CD4-positive, alpha-beta memory T cell (primary cell): ENCODE data around the gene KIF5A. TPM values are rescaled to one million over a fixed set of nuclear protein-coding genes. Genes with fewer than 3 reads are reported as not detected.
A peak's percentile ranks its signal among the peaks of the same experiment; 100 is the strongest.
"Not testable (repeated sequence)": the region's sequence is repeated elsewhere in the genome, so short reads cannot be mapped to it uniquely, and the experiment has no call there.

Source experiments
- CTCF ChIA-PET: fragments of 350-600 bp; sonication (Branson Sonifier 250); formaldehyde crosslinking; loops from one replicate; lab custom pipeline; 2021; ENCODE audit warnings: inconsistent platforms; ENCODE audit not compliant: partially characterized antibody; lab: Charles Lee
- POLR2A ChIA-PET: fragments of 350-600 bp; sonication (Branson Sonifier 250); formaldehyde crosslinking; loops from one replicate; lab custom pipeline; 2021; ENCODE audit not compliant: partially characterized antibody; lab: Charles Lee
- DNase-seq, 5 donors: peaks; one replicate each; pipeline versions ENCODE4 v3.0.0 to v3.0.0-alpha.2; 2020 to 2022; ENCODE audit warnings: mixed read lengths in 1 of 5
- H3K27ac ChIP-seq: one replicate; pipeline ENCODE4 v1.7.0; 2013; ENCODE audit warnings: low read depth, low read length
- H3K27me3 ChIP-seq: 2 replicates; pipeline ENCODE4 v1.7.0; 2013; ENCODE audit warnings: mild to moderate bottlenecking, low read length, moderate library complexity; ENCODE audit not compliant: insufficient read depth
- H3K36me3 ChIP-seq: 2 replicates; pipeline ENCODE4 v1.7.0; 2013; ENCODE audit warnings: mild to moderate bottlenecking, low read length, moderate library complexity; ENCODE audit not compliant: insufficient read depth
- H3K4me1 ChIP-seq: 2 replicates; pipeline ENCODE4 v1.7.0; 2013; ENCODE audit warnings: mild to moderate bottlenecking, low read length, moderate library complexity; ENCODE audit not compliant: insufficient read depth
- H3K4me3 ChIP-seq, 2 donors: one replicate each; pipeline ENCODE4 v1.7.0; 2013; ENCODE audit warnings: low read length in 2 of 2, mild to moderate bottlenecking in 1 of 2
- H3K9me3 ChIP-seq, 2 donors: one replicate each; pipeline ENCODE4 v1.7.0; 2013; ENCODE audit warnings: low read length in 2 of 2, control low read depth in 1 of 2; ENCODE audit not compliant: control insufficient read depth in 1 of 2
- H3K27ac Mint-ChIP-seq, 7 donors: one replicate each; pipeline ENCODE4 v1.8.0; 2020 to 2021; ENCODE audit warnings: mixed read lengths in 7 of 7, mild to moderate bottlenecking in 6 of 7, inconsistent platforms in 3 of 7, moderate library complexity in 3 of 7
- H3K27me3 Mint-ChIP-seq, 2 donors: one replicate each; pipeline ENCODE4 v1.8.0; 2020 to 2021; ENCODE audit warnings: mixed read lengths in 2 of 2
- H3K36me3 Mint-ChIP-seq, 2 donors: one replicate each; pipeline ENCODE4 v1.8.0; 2020 to 2021; ENCODE audit warnings: mixed read lengths in 2 of 2, inconsistent platforms in 1 of 2, mild to moderate bottlenecking in 1 of 2
- H3K4me1 Mint-ChIP-seq, 4 donors: one replicate each; pipeline ENCODE4 v1.8.0; 2020 to 2021; ENCODE audit warnings: mixed read lengths in 4 of 4, mild to moderate bottlenecking in 1 of 4
- H3K4me3 Mint-ChIP-seq, 8 donors: one replicate each; pipeline ENCODE4 v1.8.0; 2020 to 2021; ENCODE audit warnings: mixed read lengths in 8 of 8, mild to moderate bottlenecking in 7 of 8, moderate library complexity in 6 of 8, inconsistent platforms in 3 of 8
- H3K9me3 Mint-ChIP-seq, 8 donors: one replicate each; pipeline ENCODE4 v1.8.0; 2020 to 2021; ENCODE audit warnings: mixed read lengths in 8 of 8, mild to moderate bottlenecking in 5 of 8, inconsistent platforms in 3 of 8, moderate library complexity in 1 of 8
- intact Hi-C: fragments of 100-400 bp; cut with micrococcal nuclease; formaldehyde crosslinking; loops from one replicate; pipeline ENCODE4 v1.15.1; 2023
- polyA plus RNA-seq, 2 donors: library from polyadenylated mRNA; unstranded; fragments of 300-500 nt; fragmentation: Illumina TruSeq; gene quantifications; one replicate each; pipeline ENCODE4 v1.2.3, GENCODE V29; 2021
- total RNA-seq, 2 experiments: library from RNA; stranded (reverse); gene quantifications; one replicate each; pipeline ENCODE4 v1.2.3, GENCODE V29; 2021

Gene KIF5A
- total and polyA plus RNA-seq, 4 experiments from 2014 or later: 0.96 to 1.00 TPM; not detected in 2

DNA sequence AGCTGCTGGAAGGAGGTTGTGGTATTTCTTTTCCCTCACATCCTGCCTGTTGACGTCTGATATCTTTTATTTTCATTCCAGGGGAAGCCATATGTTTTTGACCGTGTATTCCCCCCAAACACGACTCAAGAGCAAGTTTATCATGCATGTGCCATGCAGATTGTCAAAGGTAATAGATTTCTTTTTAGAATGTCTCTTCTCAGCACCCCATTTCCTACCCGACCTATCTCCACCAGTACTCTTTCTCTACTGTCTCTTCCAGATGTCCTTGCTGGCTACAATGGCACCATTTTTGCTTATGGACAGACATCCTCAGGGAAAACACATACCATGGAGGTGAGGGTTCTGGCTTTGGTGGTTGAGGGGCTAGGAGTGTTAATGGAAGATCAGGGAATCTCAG is 13.5 kb downstream of the KIF5A start:
- no peak overlapping the region for H3K4me3 ChIP-seq
- Mint-ChIP-seq H3K4me1 (no peaks in the 10 kb centered on the region), H3K36me3 (no peaks in the 10 kb centered on the region), H3K27me3 (peaks cover 1 to 12% of the 10 kb centered on the region in 2 donors), H3K9me3 (no peaks in the 10 kb centered on the region), H3K27ac (no peak overlapping the region), H3K4me3 (no peak overlapping the region)
- H3K9me3 ChIP-seq: no peaks in the 10 kb centered on the region
- no peaks in the 10 kb centered on the region for H3K27me3 ChIP-seq
- intact Hi-C loops: no loop called here
- ChIA-PET POLR2A (no interaction called here), CTCF (interaction anchor here (0.7 to 1.4 kb wide), 2 partner anchors 19 to 64 kb away, joined by 3 read pairs; no protein-coding TSS in a partner anchor)
- no peak overlapping the region for H3K27ac ChIP-seq
- H3K4me1 ChIP-seq: no peaks in the 10 kb centered on the region
- no peak for DNase-seq
- H3K36me3 ChIP-seq: no peaks in the 10 kb centered on the region

DNA sequence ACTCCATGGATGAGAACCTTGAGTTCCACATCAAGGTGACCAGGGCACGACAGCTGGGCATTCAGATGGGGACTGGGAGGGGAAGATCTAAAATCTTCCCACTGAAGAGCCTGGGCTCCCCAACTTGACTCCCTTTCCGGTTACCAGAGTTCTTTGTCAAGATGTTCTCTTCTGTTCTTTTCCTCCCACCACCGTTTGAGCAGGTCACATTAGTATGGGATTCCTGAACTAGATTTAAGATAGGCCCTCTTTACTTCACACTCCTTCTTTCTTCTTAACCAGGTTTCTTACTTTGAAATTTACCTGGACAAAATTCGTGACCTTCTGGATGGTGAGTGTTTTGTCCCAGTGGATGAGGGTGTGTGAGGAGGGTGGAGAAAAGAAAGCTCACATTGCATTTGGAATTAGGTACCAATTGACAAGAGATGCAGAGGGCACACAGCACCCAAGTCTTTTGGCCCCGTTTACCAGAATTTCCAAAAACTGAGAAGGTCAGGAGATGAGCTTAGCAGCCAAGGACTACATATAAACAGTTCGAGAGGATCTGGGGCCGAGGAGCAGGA is 14.4 kb downstream of the KIF5A start:
- H3K36me3 ChIP-seq: no peaks in the 10 kb centered on the region
- no peaks in the 10 kb centered on the region for H3K4me1 Mint-ChIP-seq
- H3K27ac Mint-ChIP-seq: peak overlapping the region in 1 of 7 donors; percentile 43
- no peaks in the 10 kb centered on the region for H3K36me3 Mint-ChIP-seq
- no peaks in the 10 kb centered on the region for H3K4me1 ChIP-seq
- H3K4me3 Mint-ChIP-seq: no peak overlapping the region
- H3K27me3 Mint-ChIP-seq: peaks cover 1 to 19% of the 10 kb centered on the region in 2 donors
- no peaks in the 10 kb centered on the region for H3K27me3 ChIP-seq
- intact Hi-C loops: no loop called here
- ChIA-PET POLR2A (no interaction called here), CTCF (no interaction called here)
- no peaks in the 10 kb centered on the region for H3K9me3 Mint-ChIP-seq
- no peak overlapping the region for H3K27ac ChIP-seq
- H3K9me3 ChIP-seq: no peaks in the 10 kb centered on the region
- no peak overlapping the region for H3K4me3 ChIP-seq
- DNase-seq: no peak

DNA sequence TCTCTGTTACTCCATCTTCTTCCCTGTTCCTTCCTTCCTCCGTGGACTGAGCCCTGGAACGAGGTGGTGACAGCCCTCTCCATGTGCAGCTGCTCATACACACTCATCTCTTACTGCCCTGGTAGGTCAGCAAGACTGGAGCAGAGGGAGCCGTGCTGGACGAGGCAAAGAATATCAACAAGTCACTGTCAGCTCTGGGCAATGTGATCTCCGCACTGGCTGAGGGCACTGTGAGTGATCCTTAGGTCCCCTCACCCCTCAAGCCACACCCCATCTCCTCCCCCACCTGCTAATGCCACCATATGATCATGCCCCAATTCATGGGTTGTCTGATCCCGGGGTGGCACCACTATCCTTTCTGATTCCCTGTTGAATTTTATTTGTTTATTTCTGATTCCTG is 19.0 kb downstream of the KIF5A start:
- intact Hi-C loops: no loop called here
- no peak overlapping the region for H3K27ac ChIP-seq
- no peak for DNase-seq
- no peaks in the 10 kb centered on the region for H3K4me1 Mint-ChIP-seq
- H3K27me3 Mint-ChIP-seq: peaks cover 1 to 13% of the 10 kb centered on the region in 2 donors
- no peaks in the 10 kb centered on the region for H3K27me3 ChIP-seq
- no peaks in the 10 kb centered on the region for H3K9me3 Mint-ChIP-seq
- ChIA-PET POLR2A (no interaction called here), CTCF (no interaction called here)
- H3K4me3 Mint-ChIP-seq: no peak overlapping the region
- H3K4me3 ChIP-seq: no peak overlapping the region
- H3K27ac Mint-ChIP-seq: no peak overlapping the region
- no peaks in the 10 kb centered on the region for H3K36me3 ChIP-seq
- no peaks in the 10 kb centered on the region for H3K9me3 ChIP-seq
- no peaks in the 10 kb centered on the region for H3K4me1 ChIP-seq
- peaks cover 0 to 3% of the 10 kb centered on the region in 2 donors for H3K36me3 Mint-ChIP-seq

DNA sequence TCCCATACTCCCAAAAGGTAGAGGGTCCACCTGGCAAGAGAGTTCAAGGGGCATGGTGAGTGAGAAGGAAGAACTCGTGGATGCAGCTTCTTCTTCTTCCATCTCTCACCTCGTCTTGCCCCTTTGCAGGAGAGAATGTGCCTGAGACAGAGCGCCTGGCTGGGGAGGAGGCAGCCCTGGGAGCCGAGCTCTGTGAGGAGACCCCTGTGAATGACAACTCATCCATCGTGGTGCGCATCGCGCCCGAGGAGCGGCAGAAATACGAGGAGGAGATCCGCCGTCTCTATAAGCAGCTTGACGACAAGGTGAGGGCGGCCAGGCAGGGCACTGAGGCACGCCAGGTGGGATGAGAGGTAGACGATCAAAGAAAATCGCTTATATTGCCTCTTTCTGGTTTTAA is 20.0 kb downstream of the KIF5A start:
- no peaks in the 10 kb centered on the region for H3K9me3 Mint-ChIP-seq
- intact Hi-C loops: no loop called here
- H3K27me3 Mint-ChIP-seq: peaks cover under 1 to 9% of the 10 kb centered on the region in 2 donors
- Histone ChIP-seq H3K27me3 (no peaks in the 10 kb centered on the region), H3K9me3 (no peaks in the 10 kb centered on the region), H3K36me3 (no peaks in the 10 kb centered on the region), H3K27ac (no peak overlapping the region), H3K4me3 (no peak overlapping the region), H3K4me1 (no peaks in the 10 kb centered on the region)
- DNase-seq: no peak
- no peaks in the 10 kb centered on the region for H3K4me1 Mint-ChIP-seq
- CTCF ChIA-PET: no interaction called here
- H3K36me3 Mint-ChIP-seq: peaks cover 0 to 3% of the 10 kb centered on the region in 2 donors
- H3K27ac Mint-ChIP-seq: no peak overlapping the region
- H3K4me3 Mint-ChIP-seq: no peak overlapping the region
- POLR2A ChIA-PET: no interaction called here

DNA sequence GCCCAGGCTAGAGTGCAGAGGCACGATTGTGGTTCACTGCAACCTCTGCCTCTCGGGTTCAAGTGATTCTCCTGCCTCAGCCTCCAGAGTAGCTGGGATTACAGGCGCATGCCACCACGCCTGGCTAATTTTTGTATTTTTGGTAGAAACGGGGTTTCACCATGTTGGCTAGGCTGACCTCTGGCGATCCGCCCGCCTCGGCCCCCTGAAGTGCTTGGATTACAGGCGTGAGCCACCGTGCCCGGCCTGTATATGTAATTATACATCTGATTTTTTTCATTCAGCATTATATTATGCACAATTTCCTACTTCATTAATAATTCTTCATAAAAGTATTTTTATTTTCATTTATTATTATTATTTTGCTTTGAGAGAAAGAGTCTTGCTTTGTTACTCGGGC is 20.6 kb downstream of the KIF5A start:
- H3K4me3 ChIP-seq, H3K9me3 Mint-ChIP-seq, POLR2A ChIA-PET, H3K4me1 ChIP-seq, H3K27ac ChIP-seq, H3K27me3 ChIP-seq, H3K9me3 ChIP-seq, DNase-seq, intact Hi-C loops, H3K36me3 ChIP-seq, H3K4me3 Mint-ChIP-seq, H3K27me3 Mint-ChIP-seq, H3K36me3 Mint-ChIP-seq, H3K27ac Mint-ChIP-seq, H3K4me1 Mint-ChIP-seq: not testable (repeated sequence)
- CTCF ChIA-PET: interaction anchor here (1.0 to 2.1 kb wide), 4 partner anchors 13 to 112 kb away, joined by 3 to 11 read pairs (median 6); partner anchors contain the start of genes B4GALNT1 and GLI1

DNA sequence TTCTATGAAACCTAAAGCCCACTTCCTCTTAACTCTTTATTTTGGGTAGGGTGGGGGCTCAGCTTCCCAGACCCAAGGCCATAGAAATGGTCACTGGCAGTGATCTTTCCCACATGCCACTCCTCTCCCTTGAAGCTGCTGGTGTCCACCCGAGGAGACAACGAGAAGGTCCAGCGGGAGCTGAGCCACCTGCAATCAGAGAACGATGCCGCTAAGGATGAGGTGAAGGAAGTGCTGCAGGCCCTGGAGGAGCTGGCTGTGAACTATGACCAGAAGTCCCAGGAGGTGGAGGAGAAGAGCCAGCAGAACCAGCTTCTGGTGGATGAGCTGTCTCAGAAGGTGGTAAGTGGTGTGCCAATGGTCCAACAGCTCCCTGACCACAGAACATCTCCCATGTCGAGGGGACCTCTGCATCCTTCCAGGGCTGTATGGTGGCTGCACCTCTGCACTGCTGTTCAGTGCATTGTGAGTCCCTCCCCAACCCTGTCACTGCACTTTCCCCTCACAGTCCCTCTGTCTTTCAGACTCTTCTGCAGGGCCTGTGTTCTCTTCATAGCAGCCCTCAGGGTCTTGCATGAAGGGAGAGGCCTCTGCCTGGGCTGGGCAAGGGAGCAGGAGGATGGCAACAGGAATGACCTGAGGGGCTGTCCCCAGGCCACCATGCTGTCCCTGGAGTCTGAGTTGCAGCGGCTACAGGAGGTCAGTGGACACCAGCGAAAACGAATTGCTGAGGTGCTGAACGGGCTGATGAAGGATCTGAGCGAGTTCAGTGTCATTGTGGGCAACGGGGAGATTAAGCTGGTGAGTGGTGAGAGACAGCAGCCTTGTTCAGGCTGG is 22.3 kb downstream of the KIF5A start:
- Mint-ChIP-seq H3K27ac (no peak overlapping the region), H3K9me3 (no peaks in the 10 kb centered on the region), H3K4me1 (no peaks in the 10 kb centered on the region), H3K4me3 (no peak overlapping the region), H3K36me3 (peaks cover 0 to 3% of the 10 kb centered on the region in 2 donors), H3K27me3 (peaks cover 0 to 9% of the 10 kb centered on the region in 2 donors)
- H3K27me3 ChIP-seq: no peaks in the 10 kb centered on the region
- no peak for DNase-seq
- no peak overlapping the region for H3K27ac ChIP-seq
- intact Hi-C loops: no loop called here
- no peaks in the 10 kb centered on the region for H3K9me3 ChIP-seq
- no peaks in the 10 kb centered on the region for H3K4me1 ChIP-seq
- POLR2A ChIA-PET: no interaction called here
- CTCF ChIA-PET: interaction anchor here (0.6 to 2.1 kb wide), 4 partner anchors 11 to 18 kb away, joined by 3 to 11 read pairs (median 3); no protein-coding TSS in a partner anchor
- H3K4me3 ChIP-seq: no peak overlapping the region
- H3K36me3 ChIP-seq: no peaks in the 10 kb centered on the region

DNA sequence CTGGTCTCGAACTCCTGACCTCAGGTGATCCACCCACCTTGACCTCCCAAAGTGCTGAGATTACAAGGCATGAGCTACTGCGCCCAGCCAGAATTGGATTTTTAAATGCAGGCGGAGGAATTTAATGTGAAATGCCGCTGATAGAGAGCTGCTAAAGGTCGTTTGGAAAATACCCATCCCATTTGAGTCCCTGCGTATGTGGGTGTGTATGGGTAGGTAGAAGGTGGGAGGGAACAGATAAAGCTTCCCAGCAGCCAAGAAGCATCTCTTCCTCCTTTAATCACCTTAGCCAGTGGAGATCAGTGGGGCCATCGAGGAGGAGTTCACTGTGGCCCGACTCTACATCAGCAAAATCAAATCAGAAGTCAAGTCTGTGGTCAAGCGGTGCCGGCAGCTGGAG is 25.0 kb downstream of the KIF5A start:
- Histone ChIP-seq H3K27ac (no peak overlapping the region), H3K36me3 (no peaks in the 10 kb centered on the region), H3K9me3 (no peaks in the 10 kb centered on the region), H3K27me3 (no peaks in the 10 kb centered on the region), H3K4me1 (no peaks in the 10 kb centered on the region), H3K4me3 (no peak overlapping the region)
- Mint-ChIP-seq H3K4me3 (no peak overlapping the region), H3K4me1 (no peaks in the 10 kb centered on the region), H3K9me3 (no peaks in the 10 kb centered on the region), H3K27ac (no peak overlapping the region), H3K36me3 (peaks cover 0 to 3% of the 10 kb centered on the region in 2 donors), H3K27me3 (peaks cover 0 to 1% of the 10 kb centered on the region in 2 donors)
- intact Hi-C loops: no loop called here
- ChIA-PET POLR2A (no interaction called here), CTCF (interaction anchor here (0.8 to 2.0 kb wide), 7 partner anchors 8 to 116 kb away, joined by 3 to 6 read pairs (median 4); partner anchors contain the start of gene GLI1)
- DNase-seq: no peak
